Inferior parietal cortex (tissue), 1 donor: ENCODE data around the gene PIK3R6.

Source experiments
- DNase-seq: peaks from one replicate; pipeline ENCODE4 v3.0.0-alpha.2; 2016; ENCODE audit errors: extremely low spot score

Gene PIK3R6, protein sequence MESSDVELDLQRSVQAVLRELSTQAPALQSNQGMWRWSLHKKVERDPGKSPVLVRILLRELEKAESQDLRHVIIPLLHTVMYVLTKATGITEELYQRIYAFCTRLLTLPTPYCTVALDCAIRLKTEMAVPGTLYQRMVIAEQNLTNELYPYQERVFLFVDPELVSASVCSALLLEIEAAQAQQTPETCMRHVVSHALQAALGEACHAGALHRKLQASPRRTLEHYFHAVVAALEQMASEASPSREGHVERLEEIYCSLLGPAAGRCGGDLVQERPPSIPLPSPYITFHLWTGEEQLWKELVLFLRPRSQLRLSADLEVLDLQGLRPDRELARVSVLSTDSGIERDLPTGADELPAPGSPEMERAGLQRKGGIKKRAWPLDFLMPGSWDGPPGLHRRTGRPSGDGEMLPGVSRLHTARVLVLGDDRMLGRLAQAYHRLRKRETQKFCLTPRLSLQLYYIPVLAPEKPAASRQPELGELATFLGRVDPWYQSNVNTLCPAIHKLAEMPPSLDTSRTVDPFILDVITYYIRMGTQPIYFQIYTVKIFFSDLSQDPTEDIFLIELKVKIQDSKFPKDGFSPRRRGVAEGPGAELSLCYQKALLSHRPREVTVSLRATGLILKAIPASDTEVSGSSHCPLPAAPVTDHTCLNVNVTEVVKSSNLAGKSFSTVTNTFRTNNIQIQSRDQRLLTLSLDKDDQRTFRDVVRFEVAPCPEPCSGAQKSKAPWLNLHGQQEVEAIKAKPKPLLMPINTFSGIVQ

DNA sequence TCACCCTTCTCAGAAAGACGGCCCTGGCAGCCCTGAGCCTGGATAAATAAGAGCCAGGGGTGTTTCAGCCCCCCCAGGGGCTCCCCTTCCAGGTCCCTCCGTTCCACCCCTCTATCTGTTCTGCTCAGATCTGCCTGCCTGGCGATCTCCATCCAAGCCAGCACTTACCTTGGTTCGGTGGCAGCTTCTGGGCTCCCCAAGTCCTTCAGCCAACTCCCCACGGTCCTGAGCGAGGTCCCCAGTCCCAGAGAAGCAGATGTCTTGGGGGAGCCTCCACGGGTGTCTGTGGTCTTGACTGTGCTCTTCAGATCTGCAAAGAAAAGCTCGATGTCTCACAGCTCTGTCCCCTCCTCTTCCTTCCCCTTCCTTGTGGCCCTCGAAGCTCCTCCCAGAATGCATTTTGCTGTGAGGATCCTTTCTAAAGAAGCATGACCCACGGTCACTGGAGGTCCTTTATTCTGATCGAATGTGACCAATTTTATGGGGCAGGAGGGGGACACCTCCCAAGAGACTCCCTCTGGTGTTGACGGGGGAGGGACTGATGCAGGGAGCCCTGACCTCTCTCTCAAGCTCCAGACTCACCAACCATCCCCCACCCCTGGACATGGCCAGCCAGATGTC, at the start of gene PIK3R6:
TSS of gene PIK3R6 (minus strand) at position 314 of the 621 bp plus-strand sequence. CDS start 17,880 bp downstream, outside the sequence.
- DNase-seq, result no peak

DNA sequence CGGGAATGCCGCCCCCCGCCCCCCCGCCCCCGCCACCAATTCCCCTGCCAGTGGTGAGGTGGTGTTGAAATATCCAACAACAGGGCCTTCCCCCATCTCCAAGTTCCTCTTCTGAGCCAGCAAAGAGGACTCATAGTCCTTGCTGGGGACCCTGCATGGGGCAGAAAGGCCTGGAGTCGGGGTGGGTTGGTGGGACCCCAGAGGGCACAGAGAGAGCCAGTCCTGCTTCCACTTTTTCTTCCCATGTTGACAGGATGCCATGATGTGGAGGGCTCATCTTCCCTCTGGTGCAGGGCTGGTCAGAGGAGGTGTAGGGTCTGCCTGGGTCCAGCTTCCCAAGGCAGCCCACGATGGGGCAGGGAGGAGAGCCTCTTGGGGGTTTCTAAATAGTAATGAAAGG, 49.0 kb upstream of the PIK3R6 start:
- no peak for DNase-seq

DNA sequence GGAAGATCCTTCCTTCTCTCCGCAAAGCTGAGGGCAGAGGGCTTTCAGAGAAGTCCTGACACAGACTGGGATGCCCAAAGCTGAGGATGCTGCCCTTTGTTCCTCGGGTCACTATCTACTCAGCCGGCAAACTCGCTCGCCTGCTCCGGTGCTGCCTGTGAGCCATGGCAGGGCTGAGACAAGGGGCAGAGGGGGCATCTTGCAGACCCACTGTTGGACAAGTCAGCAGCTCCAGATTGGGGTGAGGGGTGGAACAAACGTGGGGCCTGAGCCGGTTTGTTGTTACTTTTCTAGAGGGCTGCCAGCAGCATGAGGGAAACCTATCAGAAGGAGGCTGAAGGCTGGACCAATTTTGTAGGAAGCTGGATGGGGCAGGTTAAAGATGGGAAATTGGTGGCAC, 47.1 kb upstream of the PIK3R6 start:
- DNase-seq, result no peak

DNA sequence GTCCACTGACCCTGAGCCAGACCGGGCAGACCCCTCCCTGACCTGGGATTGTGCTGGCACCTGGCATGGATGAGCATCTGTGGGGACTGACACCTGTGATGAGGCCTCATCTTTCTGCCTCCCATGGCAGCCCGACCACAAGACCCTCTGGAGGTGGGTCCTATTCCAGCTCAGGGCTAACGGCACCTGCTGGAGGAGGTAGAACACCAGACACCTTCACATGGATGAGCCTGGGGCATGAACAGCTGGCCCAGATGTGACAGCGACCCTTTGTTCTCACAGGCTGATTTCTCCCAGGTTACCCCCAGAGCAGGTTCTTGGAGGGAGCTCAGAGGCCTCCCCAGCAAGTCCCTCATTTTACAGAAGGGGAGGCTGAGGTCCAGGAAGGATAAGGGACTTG, 46.4 kb upstream of the PIK3R6 start:
- DNase-seq, result no peak

DNA sequence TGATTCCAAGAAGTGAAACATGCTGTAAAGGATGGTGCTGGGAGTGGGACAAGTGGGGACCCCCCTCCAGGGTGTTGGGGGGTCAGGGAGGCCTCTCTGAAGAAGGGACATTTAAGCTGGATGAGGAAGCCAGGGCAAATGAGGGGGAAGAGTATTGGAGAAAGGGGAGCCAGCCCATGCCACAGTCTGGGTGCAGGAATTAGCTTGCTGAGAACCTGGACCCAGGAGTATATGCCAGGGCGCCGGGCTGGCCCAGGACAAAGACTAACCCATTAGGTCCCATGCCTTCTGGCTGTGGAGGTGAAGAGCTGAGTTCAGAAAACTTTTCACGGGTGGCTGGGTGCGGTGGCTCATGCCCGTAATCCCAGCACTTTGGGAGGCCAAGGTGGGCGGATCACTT, 45.6 kb upstream of the PIK3R6 start:
- no peak for DNase-seq

DNA sequence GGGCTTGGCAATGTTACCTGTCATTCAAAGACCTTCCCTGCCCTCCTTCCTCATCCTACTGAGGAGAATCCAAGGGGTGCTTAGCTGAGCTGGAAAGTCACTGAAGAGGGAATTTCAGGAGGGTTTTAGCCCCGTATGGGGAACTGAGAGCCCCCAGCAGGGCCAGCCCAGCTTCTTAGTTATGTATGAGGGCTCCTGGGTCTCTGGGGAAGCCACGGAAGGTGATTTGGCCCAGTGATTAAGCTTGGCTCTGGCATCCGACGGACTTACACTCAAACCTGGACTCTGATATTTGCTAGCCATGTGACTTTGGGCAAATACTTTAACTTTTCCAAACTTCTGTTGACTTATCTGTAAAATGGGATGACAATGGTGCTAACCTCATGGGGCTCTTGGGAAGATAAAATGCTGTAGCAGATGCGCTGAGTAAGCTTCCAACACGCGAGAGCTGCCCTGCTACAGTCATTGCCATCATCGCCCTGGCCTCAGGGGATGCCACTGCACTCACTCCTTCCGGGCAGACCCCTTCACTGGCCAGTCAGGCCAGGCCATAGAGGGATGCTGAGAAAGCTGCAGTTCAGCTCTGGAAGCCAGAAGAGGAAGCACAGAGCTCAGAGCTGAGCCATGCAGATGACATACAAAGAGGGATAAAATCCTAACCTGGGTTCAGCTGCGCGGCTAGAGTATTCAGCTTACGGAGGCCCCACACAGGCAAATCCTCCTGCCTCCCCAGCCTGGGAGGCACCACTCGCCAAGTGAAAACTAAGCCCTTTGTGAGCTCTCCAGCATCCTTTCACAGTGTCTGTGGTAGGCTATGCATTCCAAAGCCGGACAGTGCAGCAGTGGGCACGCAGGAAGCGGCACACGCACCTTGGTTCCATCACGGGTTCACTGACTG, 44.9 kb upstream of the PIK3R6 start:
- DNase-seq, result no peak

DNA sequence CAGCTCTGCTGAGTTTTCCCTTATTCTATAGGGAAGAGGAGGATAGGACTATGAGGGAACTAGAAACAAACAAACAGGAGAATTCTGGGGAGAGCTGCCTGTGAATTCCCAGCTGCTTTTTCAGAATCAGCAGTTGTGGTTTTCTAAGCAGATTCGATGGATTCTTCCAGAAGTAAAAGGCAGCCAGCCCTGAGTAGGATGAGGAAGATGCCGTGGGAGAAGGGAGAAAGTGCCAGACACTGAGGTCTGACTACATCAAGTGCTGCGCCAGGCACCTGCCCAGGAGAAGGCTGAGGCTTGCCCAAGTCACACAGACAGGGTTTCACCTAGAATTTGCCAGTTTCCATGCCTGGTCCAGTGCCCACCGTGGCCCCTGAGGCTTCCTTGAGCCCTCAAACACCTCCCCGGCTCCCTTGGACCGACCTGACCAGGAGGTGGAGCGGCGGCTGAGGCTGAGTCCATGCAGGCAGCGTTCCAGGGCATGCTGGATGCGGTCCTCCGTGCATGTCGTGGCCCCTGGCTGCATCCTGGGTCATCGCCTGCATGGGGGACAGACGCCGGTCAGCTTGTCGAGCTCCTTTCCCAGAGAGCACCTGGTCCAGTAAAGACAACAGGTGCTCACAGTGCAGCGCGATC, 43.6 kb upstream of the PIK3R6 start:
- no peak for DNase-seq

DNA sequence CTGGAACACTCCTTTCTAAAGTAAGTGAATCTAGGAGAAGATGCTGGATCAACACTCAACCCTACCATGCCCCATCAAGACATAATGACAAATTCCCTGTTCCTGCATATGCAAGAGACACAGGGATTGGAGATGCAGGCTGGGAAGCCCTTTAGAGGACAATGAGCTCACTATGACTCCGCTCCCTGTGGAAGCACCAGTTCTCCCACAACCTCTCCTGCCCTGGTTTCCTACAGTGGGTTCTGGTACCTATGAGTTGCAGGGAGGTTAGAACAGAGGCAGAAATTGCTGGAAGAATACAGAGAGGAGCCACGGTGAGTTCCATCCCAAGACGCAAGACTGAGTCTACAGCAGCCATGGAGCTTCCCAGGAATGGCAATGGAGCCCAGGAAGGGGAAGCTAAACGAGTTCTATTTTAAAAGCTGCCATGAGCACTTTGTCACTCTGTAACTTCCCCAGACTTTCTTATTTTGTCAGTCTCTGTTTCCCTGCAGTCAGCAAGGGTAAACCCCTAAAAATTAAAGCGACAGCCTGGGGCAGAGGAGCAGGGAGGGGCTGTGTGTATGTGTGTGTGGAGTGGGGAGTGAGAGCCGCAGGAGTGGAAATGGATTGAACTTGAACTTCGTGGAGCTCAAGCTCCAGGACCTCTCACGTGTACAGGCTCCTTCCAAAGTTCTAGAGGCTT, 42.3 kb upstream of the PIK3R6 start:
- no peak for DNase-seq

DNA sequence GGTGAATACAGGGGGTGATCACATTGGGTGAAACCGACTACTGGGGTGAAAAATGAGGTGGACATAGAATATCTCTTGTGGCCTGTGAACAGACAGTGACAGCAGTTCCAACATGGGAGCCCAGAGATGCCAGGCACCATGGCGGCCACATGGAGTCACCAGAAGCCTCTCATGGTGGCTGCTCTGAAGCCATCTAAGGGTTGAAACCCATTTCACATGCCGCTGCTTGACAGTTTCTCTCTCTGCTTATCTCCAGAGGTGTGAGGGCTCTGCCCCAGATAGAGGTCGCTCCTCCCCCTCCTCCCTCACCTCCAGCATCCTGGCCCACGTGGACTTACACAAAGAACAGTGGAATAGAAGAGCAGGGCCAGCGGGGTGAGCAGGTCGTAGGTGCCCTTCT, 37.9 kb upstream of the PIK3R6 start:
- no peak for DNase-seq

DNA sequence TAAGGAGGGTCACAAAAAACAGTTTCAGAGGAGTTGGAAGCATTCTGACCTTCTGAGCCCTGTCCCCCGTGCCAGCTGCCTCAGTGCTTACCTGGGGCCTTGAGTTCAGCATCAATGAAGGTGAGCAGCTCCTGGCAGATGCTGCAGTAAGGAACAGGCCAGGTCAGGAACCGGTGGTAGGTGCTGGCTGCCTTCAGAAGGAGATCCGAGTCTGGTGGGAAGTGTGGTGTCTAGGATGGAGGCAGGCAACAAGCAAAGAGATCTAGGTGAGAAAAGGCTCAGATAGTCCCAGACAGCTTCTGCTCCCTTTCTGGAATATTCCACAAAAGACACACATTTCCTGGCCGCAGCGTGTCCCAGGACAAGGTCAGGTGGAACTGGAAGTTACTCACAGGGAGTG, 37.2 kb upstream of the PIK3R6 start:
- no peak for DNase-seq

DNA sequence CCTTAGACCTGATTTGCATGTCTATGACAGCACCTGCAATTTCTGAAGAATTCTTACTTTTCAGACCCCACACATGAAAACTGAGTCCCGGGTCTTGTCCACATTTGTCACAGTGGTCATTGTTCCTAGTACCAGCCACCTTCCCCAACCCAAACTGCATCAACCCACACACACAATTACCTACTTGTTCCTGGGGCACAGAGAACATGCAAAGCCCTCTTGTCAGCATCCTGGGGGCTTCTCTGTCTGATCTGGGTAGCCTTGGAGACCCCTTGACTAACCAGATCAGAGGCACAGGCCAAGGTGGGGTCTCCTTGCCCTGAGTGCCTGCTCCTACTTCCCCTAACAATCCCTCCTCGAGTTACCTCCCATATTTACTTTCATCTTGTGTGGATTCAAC, 36.7 kb upstream of the PIK3R6 start:
- DNase-seq, result no peak

DNA sequence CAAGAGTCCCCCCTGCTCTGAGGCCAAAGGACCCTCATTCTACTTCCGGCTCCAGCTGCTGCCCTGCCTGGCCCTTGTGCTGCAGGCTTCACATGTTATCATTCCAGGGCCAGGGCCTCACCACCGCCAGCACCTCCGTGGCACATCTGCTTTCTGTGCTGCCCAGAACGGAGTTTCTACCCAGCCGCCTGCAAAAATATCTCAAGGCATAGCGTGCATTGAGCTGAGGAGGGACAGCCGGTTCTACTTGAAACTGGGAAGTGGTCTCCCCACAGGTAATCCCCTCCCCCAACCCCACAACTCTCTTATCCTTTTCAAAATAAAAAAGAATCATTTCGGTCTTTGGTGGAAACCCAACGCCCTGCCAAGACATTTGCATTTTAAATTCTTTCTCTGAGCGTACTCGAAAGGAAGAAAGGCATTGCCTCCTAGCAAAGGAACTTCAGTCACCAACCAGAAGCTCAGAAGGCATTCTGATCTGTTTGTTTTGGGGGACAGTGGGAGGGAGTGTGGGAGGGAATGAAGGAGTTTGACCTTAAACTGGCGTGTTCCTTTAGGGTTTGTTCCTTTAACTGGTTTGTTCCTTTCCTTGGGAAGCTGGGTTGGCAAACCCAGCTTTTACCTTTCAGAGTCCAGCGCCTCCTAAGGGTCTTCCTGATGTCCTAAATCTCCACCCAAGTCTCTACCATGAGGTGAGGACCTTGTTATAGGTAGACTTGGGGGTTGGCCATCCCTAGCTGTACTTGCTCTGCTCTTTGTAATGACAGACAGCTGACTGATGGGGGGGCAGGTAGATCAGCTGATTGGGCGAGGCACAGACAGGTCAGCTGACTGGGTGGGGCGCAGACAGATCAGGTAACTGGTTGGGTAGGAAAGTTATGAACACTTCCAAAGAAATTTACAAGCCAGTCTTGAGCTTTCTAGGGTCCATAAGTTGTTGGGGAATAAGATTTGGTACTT, 33.4 kb upstream of the PIK3R6 start:
- DNase-seq, result no peak

DNA sequence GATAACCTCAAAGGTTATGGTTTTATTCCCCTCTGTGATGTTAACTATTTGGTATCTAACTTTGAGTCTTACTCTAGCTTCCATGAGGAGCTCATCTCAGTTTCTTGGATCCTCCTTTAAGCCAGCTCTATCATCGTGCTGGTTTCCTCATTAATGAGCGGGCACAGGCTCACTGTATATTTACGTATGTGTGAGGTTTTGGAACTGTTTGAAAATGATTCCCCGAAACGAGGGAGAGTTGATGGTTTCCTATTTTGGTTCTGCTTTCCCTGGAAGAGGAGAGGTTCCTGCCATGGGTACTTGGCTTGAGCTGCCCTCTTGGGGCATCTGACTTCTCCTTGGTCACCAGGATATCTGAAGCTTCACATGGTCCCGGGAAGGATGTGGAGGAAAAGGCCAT, 32.7 kb upstream of the PIK3R6 start:
- no peak for DNase-seq

DNA sequence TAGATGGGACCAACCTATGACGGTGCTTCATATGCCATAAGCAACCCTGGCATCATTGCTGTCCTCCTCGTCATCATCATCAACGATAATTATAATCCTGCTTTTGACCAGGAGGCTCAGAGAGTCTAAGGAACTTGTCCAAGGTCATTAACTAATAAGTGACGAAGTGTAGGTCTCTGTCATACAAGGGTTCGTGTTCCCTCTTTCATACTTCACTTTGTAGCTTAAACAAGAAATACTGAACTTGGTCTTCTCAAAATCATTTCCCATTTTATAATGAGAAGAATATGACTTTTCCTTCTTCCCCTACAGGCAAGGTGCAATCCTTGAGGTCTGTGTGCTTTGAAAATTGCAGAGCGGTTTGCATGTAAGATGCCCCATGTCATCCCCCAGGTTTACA, 31.2 kb upstream of the PIK3R6 start:
- DNase-seq, result no peak

DNA sequence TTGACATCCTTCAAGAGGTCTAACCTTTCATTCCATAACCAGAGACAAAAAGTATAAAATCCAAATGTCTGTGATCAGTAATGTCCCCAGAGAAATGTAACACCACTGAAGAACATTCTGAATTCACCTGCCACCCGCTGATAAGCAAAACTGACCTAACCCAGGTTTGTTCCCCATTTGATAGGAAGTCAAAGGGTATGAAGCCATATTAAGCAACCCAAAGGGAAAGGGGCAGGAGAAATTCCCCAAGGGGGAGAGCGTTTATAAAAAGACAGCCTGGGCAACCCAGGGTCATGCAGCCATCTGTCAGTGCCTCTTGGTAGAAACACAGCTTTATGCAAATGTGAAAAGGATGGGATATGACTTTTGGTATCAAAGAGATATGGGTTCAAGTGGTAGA, 30.7 kb upstream of the PIK3R6 start:
- no peak for DNase-seq

DNA sequence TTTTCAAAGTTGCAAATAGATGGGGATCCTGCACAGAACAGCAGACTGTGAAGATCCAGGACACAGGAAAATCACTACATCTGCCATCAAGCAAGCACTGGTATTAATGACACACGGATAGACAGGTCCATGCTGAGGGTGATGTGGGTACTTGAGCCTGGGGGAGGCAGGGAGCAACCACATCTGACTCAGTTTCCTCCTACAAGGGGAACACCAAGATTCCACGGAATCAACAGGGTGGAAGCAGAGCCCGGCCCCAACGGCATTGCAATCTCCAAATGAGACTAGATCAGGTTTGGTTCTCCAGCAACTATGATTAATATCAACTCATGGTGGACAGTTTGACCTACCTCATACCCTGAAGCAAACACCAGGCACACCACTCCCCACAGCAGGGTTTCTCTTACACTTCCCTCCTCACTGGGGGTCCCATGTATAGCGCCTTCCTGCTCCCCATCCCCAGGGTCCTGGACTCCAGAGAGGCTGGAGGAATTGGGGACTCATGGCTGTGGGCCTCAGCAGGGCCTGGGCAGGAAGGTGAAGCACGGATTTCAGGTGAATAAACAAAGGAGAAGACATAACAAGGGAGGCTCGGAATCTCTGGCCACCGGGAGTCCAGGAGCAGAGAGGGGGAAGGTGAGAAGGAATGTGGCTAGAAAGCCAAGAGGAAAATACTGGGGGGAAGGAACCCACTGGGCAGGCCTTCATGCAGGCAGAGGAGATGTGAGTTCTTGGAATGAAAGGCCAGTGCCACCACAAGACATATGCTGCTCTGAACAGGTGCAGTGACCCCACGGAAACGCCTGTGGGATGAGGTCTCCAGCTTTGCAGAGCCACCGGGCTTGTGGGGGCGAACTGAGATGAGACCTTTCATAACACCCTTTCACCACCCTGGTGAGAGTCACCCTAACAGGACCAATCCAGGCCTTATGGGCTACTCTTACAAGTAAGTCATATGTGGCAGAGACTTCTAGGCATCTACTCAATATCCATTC, 29.5 kb upstream of the PIK3R6 start:
- no peak for DNase-seq

DNA sequence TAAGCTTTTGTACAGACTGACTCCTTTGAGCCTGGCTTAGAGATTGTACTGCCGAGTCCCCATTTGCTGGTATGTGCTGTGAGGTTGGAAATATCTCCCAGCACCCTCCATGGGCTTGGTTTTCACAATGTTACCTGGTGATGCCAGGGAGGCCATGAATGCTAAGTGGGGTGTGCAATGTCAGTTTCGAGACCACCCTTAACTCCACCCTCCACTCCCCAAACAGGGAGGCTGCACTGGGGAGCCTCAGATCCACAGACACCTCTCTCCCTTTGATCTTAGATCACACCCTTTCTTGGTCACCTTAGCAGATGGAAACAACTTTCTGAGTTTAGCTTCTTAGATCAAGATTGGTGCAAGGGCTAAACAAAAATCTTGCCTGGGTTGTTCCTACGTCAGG, 28.6 kb upstream of the PIK3R6 start:
- DNase-seq, result no peak
